Measurements from ENCODE around the gene NARS2.
"Not testable (repeated sequence)": the region's sequence is repeated elsewhere in the genome, so short reads cannot be mapped to it uniquely, and the experiment has no call there.

The NARS2 gene

GRCh38 chr11:78542007-78542406 lies 32.7 kb downstream of the NARS2 start:
- no peak for DNase-seq (ENCODE audit: low read depth)

GRCh38 chr11:78541537-78541936 lies 33.1 kb downstream of the NARS2 start:
- no peak for DNase-seq (ENCODE audit: low read depth)

- DNase-seq (ENCODE audit: low read depth), result no peak
Measured at GRCh38 chr11:78540256-78540655, 34.4 kb downstream of the NARS2 start.

GRCh38 chr11:78539506-78539905 lies 35.2 kb downstream of the NARS2 start:
- no peak for DNase-seq (ENCODE audit: low read depth)

- DNase-seq (ENCODE audit: low read depth), result no peak
Measured at GRCh38 chr11:78536933-78537332, 37.7 kb downstream of the NARS2 start.

- no peak for DNase-seq (ENCODE audit: low read depth)
Measured at GRCh38 chr11:78535920-78536319, 38.7 kb downstream of the NARS2 start.

- DNase-seq (ENCODE audit: low read depth), result no peak
Measured at GRCh38 chr11:78535027-78535426, 39.6 kb downstream of the NARS2 start.

- no peak for DNase-seq (ENCODE audit: low read depth)
Measured at GRCh38 chr11:78533399-78533798, 41.3 kb downstream of the NARS2 start.

- no peak for DNase-seq (ENCODE audit: low read depth)
Measured at GRCh38 chr11:78532991-78533390, 41.7 kb downstream of the NARS2 start.

- no peak for DNase-seq (ENCODE audit: low read depth)
Measured at GRCh38 chr11:78526497-78527146, 48.0 kb downstream of the NARS2 start.

- no peak for DNase-seq (ENCODE audit: low read depth)
Measured at GRCh38 chr11:78525720-78526119, 48.9 kb downstream of the NARS2 start.

GRCh38 chr11:78520230-78520629 lies 54.4 kb downstream of the NARS2 start:
- DNase-seq (ENCODE audit: low read depth), result no peak

- no peak for DNase-seq (ENCODE audit: low read depth)
Measured at GRCh38 chr11:78516281-78516680, 58.4 kb downstream of the NARS2 start.

- DNase-seq (ENCODE audit: low read depth), result no peak
Measured at GRCh38 chr11:78514922-78515502, 59.7 kb downstream of the NARS2 start.

GRCh38 chr11:78513085-78513484 lies 61.6 kb downstream of the NARS2 start:
- not testable (repeated sequence) for DNase-seq (ENCODE audit: low read depth)

GRCh38 chr11:78510597-78510996 lies 64.1 kb downstream of the NARS2 start:
- no peak for DNase-seq (ENCODE audit: low read depth)

- no peak for DNase-seq (ENCODE audit: low read depth)
Measured at GRCh38 chr11:78510025-78510596, 64.6 kb downstream of the NARS2 start.

- no peak for DNase-seq (ENCODE audit: low read depth)
Measured at GRCh38 chr11:78504708-78505107, 70.0 kb downstream of the NARS2 start.

- DNase-seq (ENCODE audit: low read depth), result no peak
Measured at GRCh38 chr11:78504181-78504580, 70.5 kb downstream of the NARS2 start.

GRCh38 chr11:78499971-78500370 lies 74.7 kb downstream of the NARS2 start:
- DNase-seq (ENCODE audit: low read depth), result no peak

GRCh38 chr11:78497293-78497692 lies 77.4 kb downstream of the NARS2 start:
- DNase-seq (ENCODE audit: low read depth), result no peak

- DNase-seq (ENCODE audit: low read depth), result no peak
Measured at GRCh38 chr11:78493413-78493975, 81.2 kb downstream of the NARS2 start.

- no peak for DNase-seq (ENCODE audit: low read depth)
Measured at GRCh38 chr11:78492973-78493372, 81.7 kb downstream of the NARS2 start.
